Measurements from ENCODE around the gene LYRM2.

LYRM2 gene, protein sequence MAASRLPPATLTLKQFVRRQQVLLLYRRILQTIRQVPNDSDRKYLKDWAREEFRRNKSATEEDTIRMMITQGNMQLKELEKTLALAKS
- 40.7 to 51.2 (median 47.6) reads per million in 4 experiments for total RNA-seq

DNA sequence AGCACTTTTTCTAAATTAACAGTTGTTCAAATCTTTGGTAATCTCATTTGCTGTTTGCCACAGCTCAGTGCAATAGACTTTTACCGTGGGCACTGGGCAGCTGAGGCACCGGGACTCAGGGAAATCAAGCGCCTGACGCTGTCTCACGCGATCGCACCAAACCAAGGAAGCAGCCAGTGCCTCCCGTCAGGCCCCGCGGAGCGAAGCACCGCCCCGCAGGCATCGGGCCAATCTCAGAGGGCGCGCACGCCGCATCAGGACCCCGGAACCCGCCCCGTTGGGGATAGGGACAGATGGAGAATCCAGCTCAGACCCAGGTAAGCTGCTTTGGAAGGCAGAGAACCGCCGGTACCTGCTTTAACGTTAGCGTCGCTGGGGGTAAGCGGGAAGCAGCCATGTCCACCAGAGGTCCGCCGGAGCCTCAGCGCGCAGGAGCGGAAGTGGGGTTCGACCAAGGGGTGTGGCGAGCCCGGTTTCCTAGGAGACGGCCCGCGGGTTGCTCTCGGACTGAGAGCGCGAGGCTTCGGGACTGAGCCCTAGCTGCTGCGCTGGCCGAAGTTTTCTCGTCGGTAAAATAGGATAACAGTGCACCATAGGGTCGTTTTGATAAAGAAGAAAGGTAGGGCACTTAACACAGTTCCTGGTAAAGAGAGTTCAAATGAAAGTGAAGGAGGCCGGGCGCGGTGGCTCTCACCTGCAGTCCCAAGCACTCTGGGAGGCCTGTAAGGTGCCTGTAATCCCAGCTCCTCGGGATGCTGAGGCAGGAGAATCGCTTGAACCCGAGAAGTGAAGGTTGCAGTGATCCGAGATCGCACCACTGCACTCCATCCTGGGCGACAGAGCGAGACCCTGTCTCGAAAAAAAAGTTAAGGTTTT, at the start of gene LYRM2:
TSS of gene LYRM2 (minus strand) at position 428 of the 876 bp plus-strand sequence. CDS start at position 397, 31 bp downstream.
- peak; percentile 87 for DNase-seq

DNA sequence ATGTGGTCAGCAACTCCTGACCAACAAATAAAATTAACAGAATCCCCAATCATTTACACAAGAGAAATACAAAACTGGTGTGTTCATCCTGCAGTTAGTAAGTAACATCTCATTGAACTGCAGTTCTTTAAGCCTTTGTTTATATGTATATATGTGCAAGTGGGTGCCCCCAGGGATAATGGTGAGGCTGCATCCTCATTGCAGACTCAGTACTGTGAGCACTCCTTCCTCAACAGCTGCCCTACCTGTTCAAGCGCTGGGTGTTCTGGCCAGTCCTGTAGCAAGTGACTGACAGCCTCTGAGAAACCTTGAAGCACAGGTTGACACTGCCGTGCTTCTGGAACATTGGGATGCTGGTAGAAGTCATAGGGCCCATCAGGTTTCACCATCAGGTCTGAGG, 49.8 kb upstream of the LYRM2 start:
- DNase-seq, result no peak

- DNase-seq, result no peak
These were observed 46.8 kb upstream of the LYRM2 start for GRCh38 chr6:89685311-89685710.

DNA sequence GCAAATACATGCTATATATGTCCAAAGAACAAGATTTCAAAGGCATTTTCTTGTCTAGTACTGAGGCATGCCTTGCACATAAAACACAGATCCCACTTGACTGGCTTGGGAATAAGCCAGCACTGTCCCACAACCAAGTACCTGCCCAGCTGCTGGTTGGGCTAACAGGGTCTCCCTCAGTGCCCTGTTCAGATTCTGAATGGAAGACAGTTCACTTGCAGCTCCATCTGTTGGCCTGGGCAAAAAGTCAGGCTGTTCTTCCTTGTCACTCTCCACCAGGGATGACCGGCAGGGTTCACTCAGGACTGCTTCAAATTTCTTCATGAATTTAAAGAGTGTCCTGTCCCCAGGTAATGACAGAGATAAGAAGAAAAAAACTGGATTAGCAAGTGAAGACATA, 44.4 kb upstream of the LYRM2 start:
- DNase-seq, result no peak

- no peak for DNase-seq
These were observed 43.5 kb upstream of the LYRM2 start for GRCh38 chr6:89681983-89682564.

DNA sequence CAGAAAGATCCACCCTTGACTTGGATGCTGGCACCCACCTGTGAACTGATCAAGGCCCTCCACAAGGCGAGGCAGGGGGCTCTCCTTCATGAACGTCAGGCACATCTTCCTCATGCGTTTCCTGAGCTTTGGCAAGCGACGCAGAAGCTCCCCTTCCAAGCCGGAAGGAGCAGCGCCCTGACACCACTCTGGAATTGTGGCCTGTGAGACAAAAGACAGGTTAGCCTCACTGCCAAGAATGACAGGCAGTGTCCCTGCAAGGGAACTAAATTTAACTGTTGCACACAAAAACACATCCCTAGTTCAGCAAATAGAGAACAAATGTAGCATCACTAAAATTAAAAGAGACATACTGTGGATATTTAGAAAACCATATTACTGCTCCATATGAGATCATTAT, 42.0 kb upstream of the LYRM2 start:
- DNase-seq, result no peak

DNA sequence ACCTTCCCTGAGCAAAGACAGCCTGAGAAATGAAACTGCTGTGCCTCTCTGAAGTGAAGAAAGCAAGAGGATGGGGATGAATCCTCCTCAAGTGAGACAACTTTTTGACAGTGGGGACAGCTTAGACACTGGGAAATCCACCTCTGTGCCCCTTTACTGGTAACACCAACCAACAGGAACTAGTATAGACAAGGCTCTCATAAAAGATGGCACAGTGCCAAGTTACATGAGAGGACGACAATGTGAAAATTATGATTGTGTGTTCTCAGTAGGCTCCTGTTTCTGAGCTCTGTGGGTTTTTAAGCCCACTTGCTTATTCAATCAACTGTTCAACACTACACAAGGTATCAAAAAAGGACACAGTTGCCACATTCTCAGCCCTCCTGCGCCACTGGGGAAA, 41.6 kb upstream of the LYRM2 start:
- DNase-seq, result no peak

DNA sequence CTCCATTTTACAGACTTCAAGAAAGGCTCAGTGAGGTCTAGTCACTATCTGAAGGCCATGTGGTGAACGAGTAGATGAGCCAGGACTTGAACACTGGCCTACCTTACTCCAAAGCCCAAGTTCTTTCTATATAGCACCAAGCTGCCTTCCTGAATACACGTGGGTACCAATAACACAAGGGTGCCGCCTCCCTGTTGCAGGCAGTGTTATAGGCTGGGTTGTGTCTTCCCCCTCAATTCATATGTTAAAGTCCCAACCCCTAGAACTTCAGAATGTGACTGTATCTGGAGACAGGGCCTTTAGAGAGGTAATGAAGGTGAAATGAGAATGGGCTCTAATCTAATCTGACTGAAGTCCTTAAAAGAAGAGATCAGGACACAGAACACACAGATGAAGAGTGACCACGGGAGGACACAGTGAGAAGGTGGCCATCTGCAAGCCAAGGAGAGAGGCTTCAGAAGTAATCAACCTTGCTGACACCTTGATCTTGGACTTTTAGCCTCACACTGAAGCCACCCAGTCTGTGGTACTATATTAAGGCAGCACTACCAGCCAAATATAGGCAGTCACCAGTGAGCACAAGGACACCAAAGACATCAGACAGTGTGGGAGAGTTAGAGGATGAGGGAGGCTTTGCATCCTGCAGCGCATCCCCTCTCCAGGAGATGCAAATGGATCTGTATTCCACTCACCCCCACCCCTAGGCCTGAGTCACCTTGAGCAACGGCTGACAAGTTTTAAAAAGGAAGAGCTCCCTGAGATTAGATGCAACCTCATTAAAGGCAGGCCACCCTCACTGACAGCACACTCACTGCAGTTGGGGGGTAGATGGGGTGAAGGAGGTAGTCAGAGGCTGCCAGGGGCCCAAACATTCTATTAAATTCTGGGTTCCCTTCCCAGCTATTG, 40.9 kb upstream of the LYRM2 start:
- DNase-seq, result no peak

DNA sequence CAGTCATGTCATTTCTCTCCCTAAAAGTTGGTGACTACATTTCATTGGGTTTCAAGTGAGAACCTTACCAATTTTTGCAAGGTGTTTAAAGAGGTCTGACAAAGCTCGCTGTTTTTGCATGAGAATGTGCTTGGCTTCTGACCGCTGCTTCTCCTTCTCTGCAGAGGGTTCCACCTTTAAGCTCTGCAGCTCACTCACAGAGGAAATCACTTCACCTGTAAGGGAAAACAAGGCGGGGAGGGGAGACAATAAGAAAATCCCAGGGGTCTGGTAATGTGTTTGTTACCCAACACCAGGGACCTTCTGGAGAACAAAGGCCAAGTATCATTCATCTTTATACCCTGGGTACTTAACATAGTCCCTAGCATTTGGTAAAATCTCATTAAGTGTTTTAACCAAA, 40.0 kb upstream of the LYRM2 start:
- no peak for DNase-seq

DNA sequence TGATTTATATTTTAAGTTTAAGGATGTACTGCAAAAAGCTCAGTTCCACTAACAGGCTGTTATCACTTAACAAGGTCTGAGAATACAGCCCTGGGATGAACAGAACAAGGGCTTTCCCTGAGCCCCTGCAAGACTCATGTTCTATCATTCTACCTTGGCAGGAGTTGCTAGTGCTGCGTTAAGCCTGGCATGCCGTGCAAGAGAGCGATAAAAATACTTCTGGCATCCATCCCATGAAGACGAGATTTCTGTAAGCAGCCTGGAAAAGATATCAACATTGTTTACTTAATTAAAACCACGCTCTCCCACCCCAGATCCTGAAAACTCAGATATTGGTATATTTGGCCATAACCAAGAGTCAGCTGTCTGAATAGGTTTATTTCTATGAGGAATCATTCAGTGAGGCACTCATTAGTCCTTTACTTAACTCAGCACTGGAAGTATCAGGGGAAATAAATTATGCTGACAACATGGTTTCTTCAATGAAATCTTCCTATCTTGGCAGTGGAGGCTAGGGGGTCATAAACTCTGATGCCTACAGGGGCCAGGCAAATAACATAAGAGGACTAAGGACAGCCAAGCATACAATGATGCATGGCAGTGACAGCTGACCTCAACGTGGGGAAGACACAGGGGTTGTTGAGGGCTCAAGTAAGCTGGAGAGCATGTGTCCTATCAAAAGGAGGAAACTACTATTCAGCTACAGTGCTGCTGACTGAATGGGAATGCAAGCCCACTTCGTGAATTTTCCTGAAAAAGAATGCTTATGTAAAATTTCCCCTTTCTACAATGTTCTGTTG, 37.6 kb upstream of the LYRM2 start:
- DNase-seq, result no peak

- no peak for DNase-seq
These were observed 32.5 kb upstream of the LYRM2 start for GRCh38 chr6:89670935-89671565.

DNA sequence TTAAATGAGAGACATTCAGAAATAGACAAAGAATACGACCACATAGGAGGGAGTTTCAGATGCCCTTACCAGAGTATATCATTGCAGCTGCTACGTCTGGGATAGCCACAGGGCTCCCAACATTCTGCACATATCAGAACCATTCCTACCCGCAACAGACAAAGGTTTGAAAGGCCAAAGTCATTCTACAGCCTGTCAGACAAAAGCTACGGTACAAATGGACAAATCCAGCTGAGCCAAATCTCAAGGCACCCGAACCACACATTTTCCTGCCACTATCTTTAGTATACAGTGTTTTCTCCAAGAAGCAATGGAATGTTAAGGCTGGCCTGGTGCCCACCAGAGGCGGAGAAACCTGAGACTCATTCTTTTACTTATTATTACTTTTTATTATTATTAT, 30.5 kb upstream of the LYRM2 start:
- no peak for DNase-seq

DNA sequence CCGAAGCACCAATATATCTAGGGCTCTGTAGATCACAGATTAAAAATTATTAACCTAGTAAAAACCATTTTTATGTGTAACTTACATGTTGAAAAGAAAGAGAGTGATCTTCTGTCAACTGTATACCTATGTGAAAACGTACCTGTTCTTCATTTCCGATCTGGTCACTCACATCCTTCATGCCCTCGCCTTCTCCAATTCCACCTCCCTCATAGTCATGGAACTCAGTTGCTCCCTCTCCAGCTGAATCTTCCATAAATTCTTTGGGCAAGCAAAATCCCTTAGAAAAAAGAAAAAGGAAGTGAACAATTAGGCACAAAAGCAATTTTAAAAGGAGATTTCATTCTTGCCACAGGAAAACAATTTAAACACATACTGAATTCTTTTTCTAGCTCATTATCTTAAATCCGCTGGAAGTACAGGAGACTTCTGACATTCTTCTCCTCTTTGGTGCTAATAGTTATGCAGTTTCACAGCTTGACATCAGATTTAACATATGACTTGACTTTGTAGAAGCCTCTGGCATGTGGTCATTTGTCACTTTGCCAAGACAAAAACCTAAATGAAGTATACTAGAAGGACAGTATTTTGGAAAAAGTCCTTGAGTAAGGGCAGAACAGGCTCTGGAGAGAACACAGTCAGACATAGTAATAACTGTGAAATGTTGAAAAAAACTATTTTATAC, 29.5 kb upstream of the LYRM2 start:
- DNase-seq, result no peak

DNA sequence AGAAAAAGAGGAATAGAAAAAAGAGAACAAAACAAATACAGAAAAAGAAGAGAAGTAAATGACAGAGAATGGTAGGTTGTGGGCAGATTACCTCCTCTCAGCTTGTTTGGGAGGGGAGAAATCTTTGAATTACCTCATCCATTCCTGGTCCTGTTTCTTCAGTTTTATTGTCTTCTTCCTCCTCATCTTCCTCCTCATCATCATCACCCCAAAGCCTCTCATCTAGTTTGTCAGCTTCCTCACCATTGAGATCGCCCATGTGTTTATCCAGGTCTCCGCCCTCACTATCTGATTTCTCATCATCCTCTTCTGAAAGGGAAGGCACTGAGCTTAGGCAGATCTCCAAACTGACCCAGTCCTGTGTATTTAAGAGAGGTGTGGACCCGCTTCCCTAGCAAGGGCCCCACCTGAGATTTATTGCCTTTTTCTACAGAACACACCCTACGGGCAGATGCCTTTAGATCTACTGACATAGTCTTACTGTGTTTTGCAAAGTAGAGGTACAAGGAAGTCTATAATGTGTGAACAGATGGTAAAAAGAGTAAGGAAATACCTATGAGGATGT, 24.2 kb upstream of the LYRM2 start:
- DNase-seq, result no peak

GRCh38 chr6:89661559-89661958, 23.0 kb upstream of the LYRM2 start:
- DNase-seq, result no peak

DNA sequence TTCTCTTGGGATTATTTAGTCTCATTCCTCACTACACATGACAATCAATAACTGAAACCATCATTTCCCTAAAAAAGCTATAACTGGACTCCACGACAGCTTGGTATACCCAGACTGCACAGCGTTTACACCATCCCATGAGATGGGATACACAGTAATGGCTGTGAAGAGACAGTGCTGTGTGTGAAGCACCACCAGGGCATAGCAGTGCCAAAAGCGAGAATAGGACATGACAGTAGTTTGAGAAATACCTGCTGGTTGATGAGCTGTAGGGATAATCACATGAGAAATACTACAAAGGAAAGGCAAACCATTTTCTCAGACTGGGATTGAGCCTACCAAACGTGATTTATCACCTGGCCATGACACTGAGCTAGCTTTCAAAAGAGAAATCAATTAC, 22.4 kb upstream of the LYRM2 start:
- no peak for DNase-seq

DNA sequence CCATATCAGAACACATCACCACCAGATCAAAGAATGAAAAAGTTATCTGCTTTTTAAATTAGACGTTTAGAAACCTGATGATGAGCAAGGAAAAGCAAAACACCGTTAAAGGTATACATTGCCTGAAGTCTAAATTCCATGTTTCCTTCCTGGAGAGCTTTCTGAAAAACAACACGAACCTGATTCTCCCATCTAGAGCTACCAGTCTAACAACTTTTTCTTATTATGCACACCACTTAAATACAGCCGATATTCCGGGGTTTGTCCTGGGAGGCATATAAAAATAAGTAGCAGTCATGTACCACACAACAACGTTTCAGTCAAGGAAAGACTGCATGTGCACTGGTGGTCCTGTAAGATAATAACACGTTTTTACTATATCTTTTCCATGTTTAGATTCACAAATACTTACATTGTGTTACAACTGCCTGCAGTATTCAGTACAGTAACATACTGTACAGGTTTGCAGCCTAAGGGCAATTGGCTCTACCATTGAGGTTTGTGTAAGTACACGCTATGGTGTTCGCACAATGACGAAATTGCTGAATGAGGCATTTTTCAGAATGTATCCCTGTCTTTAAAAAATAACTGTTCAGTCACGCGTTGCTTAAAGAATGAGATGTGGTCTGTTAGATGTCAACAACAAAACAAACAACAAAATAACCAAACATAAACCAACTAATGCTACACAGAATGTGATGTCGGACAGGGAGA, 19.1 kb upstream of the LYRM2 start:
- no peak for DNase-seq

- DNase-seq, result no peak
These were observed 16.6 kb upstream of the LYRM2 start for GRCh38 chr6:89655122-89655521.

- DNase-seq, result no peak
These were observed 12.0 kb upstream of the LYRM2 start for GRCh38 chr6:89650579-89650978.

DNA sequence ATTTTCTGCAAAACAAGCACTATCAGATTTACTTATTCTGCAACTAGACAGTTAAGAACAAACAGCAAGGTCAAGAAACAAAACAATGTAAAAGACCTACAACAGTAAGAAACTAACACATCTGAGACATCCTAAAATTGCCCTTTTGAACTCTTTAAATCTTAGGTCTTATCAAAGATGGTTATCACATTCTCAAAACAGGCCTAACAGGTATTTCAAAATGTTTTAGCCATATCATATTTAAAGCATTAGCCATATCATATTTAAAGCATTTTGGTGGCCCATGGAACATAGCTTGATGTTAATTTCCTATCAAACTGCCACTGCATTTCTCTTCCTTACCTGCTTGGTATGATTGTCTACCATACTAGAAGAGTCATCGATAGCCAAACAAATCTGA, 11.1 kb upstream of the LYRM2 start:
- no peak for DNase-seq
